Measurements from ENCODE around the gene SAP30. TPM values are rescaled to one million over a fixed set of nuclear protein-coding genes. Genes with fewer than 3 reads are reported as not detected.

Gene SAP30
- total RNA-seq, 1 experiment from 2014 or later, result 20.0 TPM

DNA sequence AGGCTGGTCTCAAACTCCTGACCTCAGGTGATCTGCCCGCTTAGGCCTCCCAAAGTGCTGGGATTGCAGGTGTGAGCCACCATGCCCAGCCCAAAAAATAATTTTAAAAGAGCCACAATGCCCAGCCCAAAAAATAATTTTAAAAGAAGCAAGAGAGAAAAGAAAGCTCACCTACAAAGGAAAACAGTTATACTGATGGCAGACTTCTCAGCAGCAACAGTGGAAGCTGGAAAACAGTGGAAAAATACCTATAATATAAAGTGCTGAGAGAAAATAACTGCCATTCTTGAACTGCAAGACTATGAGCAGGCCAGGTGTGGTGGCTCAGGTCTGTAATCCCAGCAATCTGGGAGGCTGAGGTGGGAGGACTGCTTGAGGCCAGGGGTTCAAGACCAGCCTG, 23.3 kb upstream of the SAP30 start:
- Mint-ChIP-seq H3K9me3 (peaks cover 4% of the 10 kb centered on the region; the same call in 1 of the 2 replicates), H3K27ac (no peak overlapping the region), H3K36me3 (0 out of 2 replicates have a peak, but pooled peaks cover 3% of the 10 kb centered on the region), H3K27me3 (ENCODE audit: low read depth) (no peaks in the 10 kb centered on the region), H3K4me1 (peaks cover 30% of the 10 kb centered on the region), H3K4me3 (no peak overlapping the region)
- ATAC-seq (no peak), DNase-seq (ENCODE audit: low spot score) (no peak)
- TF ChIP-seq CDX4 (CRISPR knock-in tag; IDR thresholded peaks at IDR 0.05; ENCODE audit: borderline replicate concordance) (no peak), ZNF317 (CRISPR knock-in tag; IDR thresholded peaks at IDR 0.05; ENCODE audit: borderline replicate concordance, low read depth) (peak; percentile 71; the same call in 1 of the 2 replicates)
- CTCF ChIA-PET, result interaction anchor here (1.3 kb wide), 1 partner anchor 46 kb away, joined by 4 read pairs; no protein-coding TSS in a partner anchor
- POLR2A ChIA-PET, result no interaction called here

- Mint-ChIP-seq H3K4me3 (no peak overlapping the region), H3K9me3 (peaks cover 9% of the 10 kb centered on the region), H3K36me3 (peaks cover 4% of the 10 kb centered on the region; the same call in 1 of the 2 replicates), H3K27me3 (ENCODE audit: low read depth) (no peaks in the 10 kb centered on the region), H3K27ac (no peak overlapping the region), H3K4me1 (no peaks in the 10 kb centered on the region)
- TF ChIP-seq MXD4 (CRISPR knock-in tag; IDR thresholded peaks at IDR 0.05; ENCODE audit: borderline replicate concordance), result no peak
- TF ChIP-seq ZNF138 (CRISPR knock-in tag; conservative IDR thresholded peaks at IDR 0.05), result no peak
- TF ChIP-seq JUN (CRISPR knock-in tag; IDR thresholded peaks at IDR 0.05), result no peak
- no peak for TF ChIP-seq OVOL2 (CRISPR knock-in tag; IDR thresholded peaks at IDR 0.05; ENCODE audit: borderline replicate concordance)
- POLR2A ChIA-PET, result no interaction called here
- CTCF ChIA-PET, result interaction anchor here (0.5 kb wide), 1 partner anchor 21 kb away, joined by 4 read pairs; no protein-coding TSS in a partner anchor
- DNase-seq (ENCODE audit: low spot score) (no peak), ATAC-seq (0 out of 2 replicates have a peak, but pooled peaks have one; percentile 38)
These were observed 12.8 kb upstream of the SAP30 start for GRCh38 chr4:173357939-173358338.

GRCh38 chr4:173360587-173361221, 10.1 kb upstream of the SAP30 start:
- no peak for DNase-seq (ENCODE audit: low spot score)
- Mint-ChIP-seq H3K4me3 (no peak overlapping the region), H3K27ac (no peak overlapping the region), H3K9me3 (peaks cover 9% of the 10 kb centered on the region), H3K27me3 (ENCODE audit: low read depth) (no peaks in the 10 kb centered on the region), H3K4me1 (peaks cover 3% of the 10 kb centered on the region), H3K36me3 (peaks cover 4% of the 10 kb centered on the region; the same call in 1 of the 2 replicates)
- ChIA-PET CTCF (interaction anchor here (0.7 to 1.2 kb wide), 6 partner anchors 8 to 347 kb away, joined by 3 to 7 read pairs (median 3); partner anchors contain the start of gene SAP30), POLR2A (interaction anchor here (1.2 kb wide), 1 partner anchor 26 kb away, joined by 5 read pairs; no protein-coding TSS in a partner anchor)
- TF ChIP-seq SMAD4 (CRISPR knock-in tag; IDR thresholded peaks at IDR 0.05) (no peak), CREM (CRISPR knock-in tag; IDR thresholded peaks at IDR 0.05) (no peak), TEAD4 (CRISPR knock-in tag; IDR thresholded peaks at IDR 0.05) (no peak), CDX4 (CRISPR knock-in tag; IDR thresholded peaks at IDR 0.05; ENCODE audit: borderline replicate concordance) (no peak), GRHL2 (CRISPR knock-in tag; IDR thresholded peaks at IDR 0.05; ENCODE audit: insufficient replicate concordance, severe bottlenecking) (no peak), OVOL2 (CRISPR knock-in tag; IDR thresholded peaks at IDR 0.05; ENCODE audit: borderline replicate concordance) (no peak), E2F5 (CRISPR knock-in tag; IDR thresholded peaks at IDR 0.05) (no peak)
- peak; percentile 89 for ATAC-seq

GRCh38 chr4:173362666-173363065, 8.1 kb upstream of the SAP30 start:
- DNase-seq (ENCODE audit: low spot score) (no peak), ATAC-seq (no peak)
- POLR2A ChIA-PET, result no interaction called here
- Mint-ChIP-seq H3K4me3 (no peak overlapping the region), H3K27ac (no peak overlapping the region), H3K36me3 (peaks cover 4% of the 10 kb centered on the region; the same call in 1 of the 2 replicates), H3K27me3 (ENCODE audit: low read depth) (no peaks in the 10 kb centered on the region), H3K4me1 (peaks cover 11% of the 10 kb centered on the region), H3K9me3 (peaks cover 9% of the 10 kb centered on the region)
- CTCF ChIA-PET, result interaction anchor here (0.7 kb wide), 1 partner anchor 61 kb away, joined by 4 read pairs; no protein-coding TSS in a partner anchor
- TF ChIP-seq ZNF317 (CRISPR knock-in tag; IDR thresholded peaks at IDR 0.05; ENCODE audit: borderline replicate concordance, low read depth) (no peak), ZMAT4 (CRISPR knock-in tag; IDR thresholded peaks at IDR 0.05) (no peak), NR2C2 (CRISPR knock-in tag; IDR thresholded peaks at IDR 0.05) (no peak), ETV6 (CRISPR knock-in tag; IDR thresholded peaks at IDR 0.05) (no peak), USF1 (CRISPR knock-in tag; IDR thresholded peaks at IDR 0.05) (no peak), TCF7 (CRISPR knock-in tag; IDR thresholded peaks at IDR 0.05; ENCODE audit: low read depth) (no peak), MYBL2 (CRISPR knock-in tag; IDR thresholded peaks at IDR 0.05) (no peak), ATF6 (CRISPR knock-in tag; IDR thresholded peaks at IDR 0.05) (no peak)
